ENCODE data around the gene PRMT6. TPM values are rescaled to one million over a fixed set of nuclear protein-coding genes. Genes with fewer than 3 reads are reported as not detected.

The PRMT6 gene
- total and polyA plus RNA-seq, 2 experiments from 2014 or later = 29.6 to 46.6 TPM

- TF ChIP-seq ZNF462 (CRISPR knock-in tag; IDR thresholded peaks at IDR 0.05) = no peak
- no peak for TF ChIP-seq JUNB (IDR thresholded peaks at IDR 0.05; ENCODE audit: unreplicated experiment)
- TF ChIP-seq STAT1 (IDR thresholded peaks at IDR 0.05; ENCODE audit: unreplicated experiment) = no peak
- no peak for TF ChIP-seq ZNF331 (CRISPR knock-in tag; IDR thresholded peaks at IDR 0.05; ENCODE audit: low read depth)
These were observed 2.0 kb downstream of the PRMT6 start (continued) for GRCh38 chr1:107058245-107059032.

- Mint-ChIP-seq H3K27me3 (ENCODE audit: insufficient read depth, low read depth, poor library complexity) (peaks cover 6% of the 10 kb centered on the region), H3K36me3 (ENCODE audit: low read depth) (peaks cover 27% of the 10 kb centered on the region; the same call in 2 of the 3 replicates), H3K4me1 (peaks cover 21% of the 10 kb centered on the region)
- TF ChIP-seq ZNF462 (CRISPR knock-in tag; IDR thresholded peaks at IDR 0.05) (no peak), ZNF114 (CRISPR knock-in tag; IDR thresholded peaks at IDR 0.05) (no peak), CREB1 (CRISPR knock-in tag; IDR thresholded peaks at IDR 0.05; ENCODE audit: low read depth) (no peak), ZNF331 (CRISPR knock-in tag; IDR thresholded peaks at IDR 0.05; ENCODE audit: low read depth) (no peak), POLR2AphosphoS5 (IDR thresholded peaks at IDR 0.05; ENCODE audit: low read depth) (no peak), EZH2phosphoT487 (IDR thresholded peaks at IDR 0.05; ENCODE audit: unreplicated experiment) (no peak)
These were observed 5.4 kb downstream of the PRMT6 start for GRCh38 chr1:107061886-107062285.

More at GRCh38 chr1:107061886-107062285, 5.4 kb downstream of the PRMT6 start:
- Histone ChIP-seq H3F3A (replicated peaks; ENCODE audit: low read depth) (no peaks in the 10 kb centered on the region), H2AFZ (no peak overlapping the region), H3K4me1 (ENCODE audit: insufficient read depth) (peaks cover 17% of the 10 kb centered on the region), H3K9me2 (ENCODE audit: insufficient read depth) (no peaks in the 10 kb centered on the region), H3K36me3 (ENCODE audit: insufficient read depth) (no peaks in the 10 kb centered on the region), H3K4me3 (no peak overlapping the region), H4K20me1 (replicated peaks; ENCODE audit: insufficient read depth) (no peaks in the 10 kb centered on the region), H3K27me3 (ENCODE audit: insufficient read depth) (no peaks in the 10 kb centered on the region), H3K4me2 (no peak overlapping the region), H3K79me2 (replicated peaks; ENCODE audit: insufficient read depth) (peaks cover 23% of the 10 kb centered on the region), H3K27ac (ENCODE audit: low read depth) (no peak overlapping the region)
- no peak overlapping the region for H3K27ac Mint-ChIP-seq
- DNase-seq (ENCODE audit: low spot score) = no peak
- no peaks in the 10 kb centered on the region for H3K9me3 Mint-ChIP-seq
- H3K4me3 Mint-ChIP-seq = no peak overlapping the region
- no peak for ATAC-seq
